GM12873 (cell line): ENCODE results near the gene UNC5CL.

Source experiments
- CTCF ChIP-seq: IDR thresholded peaks from 2 replicates; pipeline ENCODE4 v1.5.1; 2012; ENCODE audit warnings: low read depth, mild to moderate bottlenecking, moderate library complexity, low read length, control low read depth; ENCODE audit not compliant: insufficient read depth; ENCODE audit errors: missing control alignments

Gene UNC5CL

DNA sequence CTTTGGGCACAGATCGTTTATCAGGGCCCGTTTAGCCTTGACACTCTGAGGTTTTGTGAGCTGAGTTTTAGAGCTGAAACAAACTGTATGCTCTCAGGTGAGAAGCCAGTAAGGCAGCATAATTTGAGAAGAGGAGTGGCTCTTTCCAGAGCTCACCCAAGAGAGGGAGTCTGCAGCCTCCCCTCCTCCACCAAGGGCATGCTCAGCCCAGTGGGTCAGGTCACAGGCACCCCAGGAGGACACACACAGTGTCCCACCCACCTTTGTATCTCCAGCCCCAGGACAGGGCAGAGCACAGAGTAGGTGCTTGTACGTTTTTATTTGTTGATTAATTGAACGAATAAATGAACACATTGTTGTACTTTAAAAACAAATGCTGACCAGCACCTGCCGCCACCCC lies 6.6 kb upstream of the UNC5CL start:
- TF ChIP-seq CTCF = no peak

DNA sequence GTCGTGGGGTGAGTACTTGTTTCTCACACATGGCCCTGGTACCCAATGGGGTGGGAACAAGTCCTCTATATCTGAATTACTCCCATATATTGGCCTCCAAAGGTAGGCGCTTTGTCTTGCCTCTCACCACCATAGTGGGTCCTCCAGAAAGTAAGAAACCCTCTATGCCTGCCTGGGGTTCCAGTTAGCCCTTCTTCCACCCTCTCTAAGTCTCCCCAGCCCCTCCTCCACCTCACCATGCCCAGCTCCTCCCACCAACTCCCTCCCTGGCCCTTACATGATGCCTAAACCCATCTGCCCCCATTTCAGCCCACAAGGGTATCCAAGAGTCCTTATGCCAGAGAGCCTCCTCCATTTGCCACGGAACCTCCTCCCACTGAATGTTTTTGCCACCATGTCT lies 4.1 kb upstream of the UNC5CL start:
- no peak for TF ChIP-seq CTCF

DNA sequence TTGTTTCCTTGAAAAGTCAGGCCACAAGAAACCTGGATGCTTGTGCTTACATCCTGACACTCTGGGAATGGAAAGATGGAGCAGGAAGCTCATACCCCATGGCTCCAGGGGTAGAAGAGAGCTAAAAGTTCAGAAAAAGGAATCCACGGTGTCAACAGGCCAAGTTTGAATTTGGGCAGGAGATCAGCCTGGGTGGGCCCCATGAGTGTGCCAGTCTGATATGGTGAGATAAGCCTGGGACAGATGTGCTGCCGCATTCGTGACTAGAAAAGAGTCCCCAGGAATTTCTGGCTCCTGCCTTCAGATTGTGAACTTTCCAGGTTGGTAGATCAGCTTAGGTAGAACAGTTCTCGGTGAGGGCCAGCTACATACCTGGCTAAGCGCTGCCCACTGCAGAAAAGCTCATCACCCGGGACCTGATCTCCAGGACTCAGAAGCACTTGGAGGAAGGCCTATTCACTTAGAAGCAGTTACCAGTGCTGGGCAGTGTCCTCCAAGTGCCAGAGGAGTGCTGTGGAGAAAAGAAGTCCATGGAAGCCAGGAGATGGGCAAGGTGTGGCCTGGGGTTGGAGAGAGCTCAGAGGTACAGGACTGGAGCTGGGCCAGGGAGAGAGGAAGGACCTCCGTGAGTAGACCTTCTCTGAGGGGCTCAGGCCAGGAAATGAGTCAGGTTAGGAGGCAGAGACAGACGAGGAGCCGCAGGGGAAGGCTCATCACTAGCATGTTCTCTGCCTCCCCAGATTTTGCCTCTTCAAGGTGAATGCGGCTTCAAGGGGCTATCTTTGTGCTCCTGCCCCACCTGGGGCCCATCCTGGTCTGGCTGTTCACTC lies 3.4 kb upstream of the UNC5CL start, which contains the start of gene TSPO2:
Gene TSPO2 (plus strand): TSS at position 242 of the 830 bp plus-strand sequence. CDS start 519 bp downstream, at position 761.
- TF ChIP-seq CTCF = no peak

DNA sequence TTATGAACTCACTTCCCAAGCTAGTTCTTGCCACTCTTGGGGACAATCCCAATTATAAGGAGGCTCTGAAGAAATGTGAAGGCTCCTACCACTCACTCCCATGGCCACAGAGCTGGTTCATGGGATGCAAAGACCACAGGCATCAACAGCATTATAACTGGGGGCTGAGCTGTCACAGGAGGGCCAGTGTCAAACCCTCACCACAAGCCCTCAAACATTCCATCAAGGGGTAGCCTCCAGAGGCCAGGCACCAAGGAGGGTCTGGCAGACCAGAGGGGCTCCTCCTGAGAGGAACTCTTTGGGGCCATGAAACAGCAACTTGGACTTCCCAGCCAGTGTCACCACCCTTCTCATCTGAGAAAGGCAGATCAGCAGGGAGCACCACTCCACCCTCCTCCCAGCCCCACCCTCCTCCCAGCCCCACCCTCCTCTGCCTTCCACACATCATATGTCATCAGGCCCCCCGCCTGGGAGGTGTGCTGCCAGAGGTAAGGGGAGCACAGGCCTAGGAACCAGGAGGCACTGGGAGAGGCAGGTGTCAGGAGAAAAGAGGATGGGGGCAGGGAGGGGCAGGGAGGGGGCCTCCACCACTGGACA lies 2.0 kb upstream of the UNC5CL start:
- no peak for TF ChIP-seq CTCF

- no peak for TF ChIP-seq CTCF
Observed at GRCh38 chr6:41040101-41040939, 1.3 kb upstream of the UNC5CL start.

GRCh38 chr6:41038205-41038604 lies 816 bp downstream of the UNC5CL start:
- TF ChIP-seq CTCF = no peak
